Measurements from ENCODE around the gene CST3. TPM values are rescaled to one million over a fixed set of nuclear protein-coding genes. Genes with fewer than 3 reads are reported as not detected.

The CST3 gene
- polyA plus RNA-seq, 2 donors, result 262 to 448 TPM

DNA sequence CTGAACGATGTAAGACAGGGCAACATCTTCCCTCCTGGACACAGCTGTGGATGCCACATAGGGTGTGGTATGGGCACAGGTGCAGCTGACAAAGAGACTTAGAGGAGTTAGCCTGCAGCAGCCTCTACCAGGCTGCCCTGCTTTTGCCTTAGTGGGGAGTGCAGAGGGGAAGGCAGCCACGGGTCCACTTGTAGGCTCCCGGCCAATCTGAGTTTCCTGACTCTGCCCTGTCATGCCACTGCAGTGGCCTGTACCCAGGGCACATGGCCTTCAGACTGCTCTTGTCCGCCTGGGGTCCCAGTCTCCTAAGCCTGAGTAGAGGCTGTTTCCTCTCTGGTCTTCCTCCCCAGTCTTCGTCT, 52.3 kb downstream of the CST3 start:
- no peaks in the 10 kb centered on the region for H3K27me3 ChIP-seq (ENCODE audit: control insufficient read depth in 1 of 2, insufficient read depth in 2 of 2, low read length in 2 of 2)
- H3K4me1 ChIP-seq (ENCODE audit: control insufficient read depth in 2 of 2, insufficient read depth in 2 of 2, low read length in 1 of 2), result peaks cover 0 to 10% of the 10 kb centered on the region in 2 donors
- H3K9me3 ChIP-seq (ENCODE audit: control insufficient read depth in 2 of 2, insufficient read depth in 1 of 2, low read depth in 1 of 2, low read length in 1 of 2), result no peaks in the 10 kb centered on the region
- H3K36me3 ChIP-seq (ENCODE audit: control insufficient read depth in 2 of 2, insufficient read depth in 2 of 2, low read length in 1 of 2), result no peaks in the 10 kb centered on the region
- no peak overlapping the region for H3K27ac ChIP-seq (ENCODE audit: low read depth in 2 of 2, low read length in 1 of 2)
- WGBS, 2 donors, result 74 to 81% methylated on average over 5 of the region's 5 CpGs
- H3K4me3 ChIP-seq (ENCODE audit: low read depth in 1 of 2, low read length in 2 of 2), result no peak overlapping the region

DNA sequence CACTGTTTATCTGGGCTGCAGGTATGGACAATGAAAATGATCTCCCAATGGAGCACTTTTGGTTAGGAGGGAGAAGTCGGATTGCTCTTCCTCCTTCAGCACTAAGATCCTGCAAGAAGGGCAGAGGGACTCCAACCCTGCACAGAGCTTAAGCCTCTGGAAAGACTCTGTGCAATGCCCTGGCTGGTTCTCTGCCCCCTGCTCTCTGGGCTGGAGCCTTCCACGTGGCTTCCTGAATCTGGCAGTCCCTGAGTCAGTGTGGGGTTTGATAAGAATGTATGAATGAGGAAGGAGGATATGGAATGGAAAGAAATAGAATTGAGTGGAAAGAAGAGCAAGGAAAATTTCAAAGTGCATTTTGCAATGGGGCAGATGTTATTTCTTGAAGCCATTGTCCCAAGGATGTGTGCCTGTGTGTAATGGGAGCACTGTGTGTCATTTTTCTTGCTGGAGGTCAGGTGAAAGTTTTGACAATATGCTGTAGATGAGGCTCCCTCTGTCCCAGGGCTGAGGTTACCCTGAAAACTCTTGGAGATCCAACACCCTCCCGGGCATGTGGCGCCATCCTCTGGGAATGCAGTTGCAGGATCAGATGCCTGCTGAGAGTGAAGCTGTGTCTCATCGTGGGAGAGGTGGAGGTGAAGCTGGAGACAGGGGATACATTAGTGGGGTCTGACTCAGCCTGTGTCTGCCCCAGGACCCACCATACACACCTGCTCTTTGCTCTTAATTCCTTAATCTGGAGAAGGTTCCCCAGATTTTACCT, 53.1 kb downstream of the CST3 start:
- Histone ChIP-seq H3K27ac (ENCODE audit: low read depth in 2 of 2, low read length in 1 of 2) (no peak overlapping the region), H3K36me3 (ENCODE audit: control insufficient read depth in 2 of 2, insufficient read depth in 2 of 2, low read length in 1 of 2) (no peaks in the 10 kb centered on the region), H3K27me3 (ENCODE audit: control insufficient read depth in 1 of 2, insufficient read depth in 2 of 2, low read length in 2 of 2) (no peaks in the 10 kb centered on the region), H3K4me3 (ENCODE audit: low read depth in 1 of 2, low read length in 2 of 2) (no peak overlapping the region), H3K4me1 (ENCODE audit: control insufficient read depth in 2 of 2, insufficient read depth in 2 of 2, low read length in 1 of 2) (peaks cover 0 to 10% of the 10 kb centered on the region in 2 donors), H3K9me3 (ENCODE audit: control insufficient read depth in 2 of 2, insufficient read depth in 1 of 2, low read depth in 1 of 2, low read length in 1 of 2) (no peaks in the 10 kb centered on the region)
- 58 to 69% methylated on average over 5 of the region's 5 CpGs for WGBS, 2 donors

Other genes with a start within 250 kb of the CST3 start
- 1 to 10 TPM; 3.4 to 4.7 TPM for gene NAPB, start 216.5 kb downstream of the CST3 start, polyA plus RNA-seq
- gene CSTL1, start 198.3 kb downstream of the CST3 start, polyA plus RNA-seq, result under 1 TPM in 1 of 2 donors, not detected in 1; 0.15 TPM
- under 1 TPM; 0.12 to 0.26 TPM for gene CST11, start 185.1 kb downstream of the CST3 start, polyA plus RNA-seq
- not detected for gene CST8, start 146.8 kb downstream of the CST3 start, polyA plus RNA-seq
- not detected for gene CST9L, start 69.5 kb downstream of the CST3 start, polyA plus RNA-seq
- gene CST9, start 32.0 kb downstream of the CST3 start, polyA plus RNA-seq, result under 1 TPM in 1 of 2 donors, not detected in 1; 0.04 TPM
- not detected for gene CST4, start 51.1 kb upstream of the CST3 start, polyA plus RNA-seq
- gene CST1, start 113.0 kb upstream of the CST3 start, polyA plus RNA-seq, result not detected
- gene CST2, start 188.8 kb upstream of the CST3 start, polyA plus RNA-seq, result under 1 TPM in 1 of 2 donors, not detected in 1; 0.15 TPM
- gene CST5, start 241.8 kb upstream of the CST3 start, polyA plus RNA-seq, result under 1 TPM in 1 of 2 donors, not detected in 1; 0.16 TPM